ENCODE results near the gene TAS1R2.
A peak's percentile ranks its signal among the peaks of the same experiment; 100 is the strongest.
"Not testable (repeated sequence)": the region's sequence is repeated elsewhere in the genome, so short reads cannot be mapped to it uniquely, and the experiment has no call there.

The TAS1R2 gene

GRCh38 chr1:18875107-18875795 is 15.8 kb upstream of the TAS1R2 start:
- H3K4me3 ChIP-seq (ENCODE audit: low read depth, low read length) = no peak overlapping the region
- peak; percentile 72 for TF ChIP-seq CTCF (IDR thresholded peaks at IDR 0.05; ENCODE audit: control insufficient read depth, extremely low read depth, insufficient read depth)
- DNase-seq (ENCODE audit: low read depth) = peak; percentile 46

GRCh38 chr1:18874600-18874999 is 15.1 kb upstream of the TAS1R2 start:
- H3K4me3 ChIP-seq (ENCODE audit: low read depth, low read length) = no peak overlapping the region
- DNase-seq (ENCODE audit: low read depth) = no peak
- TF ChIP-seq CTCF (IDR thresholded peaks at IDR 0.05; ENCODE audit: control insufficient read depth, extremely low read depth, insufficient read depth) = no peak

- DNase-seq (ENCODE audit: low read depth) = no peak
- H3K4me3 ChIP-seq (ENCODE audit: low read depth, low read length) = no peak overlapping the region
- no peak for TF ChIP-seq CTCF (IDR thresholded peaks at IDR 0.05; ENCODE audit: control insufficient read depth, extremely low read depth, insufficient read depth)
Observed at GRCh38 chr1:18874036-18874435, 14.6 kb upstream of the TAS1R2 start.

- no peak for DNase-seq (ENCODE audit: low read depth)
- no peak for TF ChIP-seq CTCF (IDR thresholded peaks at IDR 0.05; ENCODE audit: control insufficient read depth, extremely low read depth, insufficient read depth)
- H3K4me3 ChIP-seq (ENCODE audit: low read depth, low read length) = no peak overlapping the region
Observed at GRCh38 chr1:18872071-18872611, 12.7 kb upstream of the TAS1R2 start.

GRCh38 chr1:18871401-18872070 is 12.1 kb upstream of the TAS1R2 start:
- no peak for DNase-seq (ENCODE audit: low read depth)
- no peak overlapping the region for H3K4me3 ChIP-seq (ENCODE audit: low read depth, low read length)
- no peak for TF ChIP-seq CTCF (IDR thresholded peaks at IDR 0.05; ENCODE audit: control insufficient read depth, extremely low read depth, insufficient read depth)

GRCh38 chr1:18870957-18871356 is 11.5 kb upstream of the TAS1R2 start:
- no peak overlapping the region for H3K4me3 ChIP-seq (ENCODE audit: low read depth, low read length)
- TF ChIP-seq CTCF (IDR thresholded peaks at IDR 0.05; ENCODE audit: control insufficient read depth, extremely low read depth, insufficient read depth) = no peak
- DNase-seq (ENCODE audit: low read depth) = no peak

GRCh38 chr1:18870595-18870865 is 11.1 kb upstream of the TAS1R2 start:
- H3K4me3 ChIP-seq (ENCODE audit: low read depth, low read length); DNase-seq (ENCODE audit: low read depth): not testable (repeated sequence)
